GM12878 (cell line): ENCODE data around the gene MIAT. TPM values are rescaled to one million over a fixed set of nuclear protein-coding genes. Genes with fewer than 3 reads are reported as not detected.

Experiments used
- NFYB ChIP-seq: IDR thresholded peaks from 2 replicates; pipeline ENCODE4 v1.6.1; 2011; ENCODE audit warnings: low read depth, mild to moderate bottlenecking, low read length, improper control_type of control experiment, moderate library complexity; ENCODE audit not compliant: insufficient read depth
- RAD21 ChIP-seq: IDR thresholded peaks from 2 replicates; pipeline ENCODE4 v1.6.1; 2011; ENCODE audit warnings: mild to moderate bottlenecking, low read depth, low read length, moderate library complexity; ENCODE audit not compliant: insufficient read depth
- ZBED1 ChIP-seq: IDR thresholded peaks from 2 replicates; pipeline ENCODE4 v1.6.1; 2016; ENCODE audit warnings: borderline replicate concordance
- ZNF384 ChIP-seq: IDR thresholded peaks from 2 replicates; pipeline ENCODE4 v1.6.1; 2012; ENCODE audit warnings: low read depth, mild to moderate bottlenecking, low read length, improper control_type of control experiment, borderline replicate concordance
- polyA plus RNA-seq, 11 experiments: library from polyadenylated mRNA; depleted of rRNA in 4 of 11; unstranded in 6 of 11; stranded (reverse) in 5 of 11; fragments of >200 nt; fragmentation: Nextera tagmentation in 4 of 11; fragmentation: Illumina TruSeq in 1 of 11; extraction: Ambion mirVana in 4 of 11; extraction: Trizol in 1 of 11; gene quantifications; 1 replicate in 1 of 11; 2 replicates in 10 of 11; pipeline versions ENCODE4 v1.2.1 to v1.2.3, GENCODE V29; 2011 to 2016; ENCODE audit warnings: inconsistent platforms in 2 of 11, missing spikeins in 2 of 11, low read depth in 1 of 11
- total RNA-seq, 4 experiments: library from RNA; depleted of rRNA in 3 of 4; stranded (reverse); fragments of >200 nt in 3 of 4; fragmentation: Illumina TruSeq in 1 of 4; extraction: Trizol in 1 of 4; gene quantifications; 2 replicates each; pipeline versions ENCODE4 v1.2.1 to v1.2.3, GENCODE V29; 2013 to 2021
- TF ChIP-seq, protein P1 (sequence below): fragments of 450-650 bp; IDR thresholded peaks from 2 replicates; pipeline ENCODE4 v1.6.1; 2017; ENCODE audit warnings: mild to moderate bottlenecking, moderate library complexity
- TF ChIP-seq, protein P2 (sequence below): fragments of 450-650 bp; formaldehyde crosslinking; IDR thresholded peaks from 2 replicates; pipeline ENCODE4 v1.4.0; 2020; ENCODE audit warnings: mild to moderate bottlenecking, moderate library complexity

The MIAT gene
- total and polyA plus RNA-seq, 10 of the 15 experiments (the other 5 are each of a cell fraction or from before 2014, with no cell fraction given), result 0.39 to 13.7 (median 4.6) TPM

DNA sequence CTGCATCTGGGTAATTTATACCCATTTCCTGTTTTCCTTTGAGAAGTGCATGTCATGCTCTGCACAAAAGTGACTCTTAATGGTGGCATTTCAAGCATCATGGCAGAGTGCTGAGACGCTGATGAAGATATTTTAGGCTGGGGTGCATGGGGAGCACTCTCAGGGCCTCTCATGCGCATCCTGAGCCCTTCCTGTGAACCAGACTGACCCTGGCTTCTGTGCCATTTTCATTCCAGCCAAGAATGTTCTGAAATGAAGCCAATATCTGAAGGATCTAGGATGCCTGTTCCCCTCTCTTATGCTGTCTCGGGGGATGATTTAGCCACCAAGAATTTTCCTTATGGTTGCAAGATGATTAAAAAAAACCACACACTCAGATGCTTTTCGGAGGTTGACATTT lies 61.5 kb downstream of the MIAT start (continued):
- TF ChIP-seq, protein P1, sequence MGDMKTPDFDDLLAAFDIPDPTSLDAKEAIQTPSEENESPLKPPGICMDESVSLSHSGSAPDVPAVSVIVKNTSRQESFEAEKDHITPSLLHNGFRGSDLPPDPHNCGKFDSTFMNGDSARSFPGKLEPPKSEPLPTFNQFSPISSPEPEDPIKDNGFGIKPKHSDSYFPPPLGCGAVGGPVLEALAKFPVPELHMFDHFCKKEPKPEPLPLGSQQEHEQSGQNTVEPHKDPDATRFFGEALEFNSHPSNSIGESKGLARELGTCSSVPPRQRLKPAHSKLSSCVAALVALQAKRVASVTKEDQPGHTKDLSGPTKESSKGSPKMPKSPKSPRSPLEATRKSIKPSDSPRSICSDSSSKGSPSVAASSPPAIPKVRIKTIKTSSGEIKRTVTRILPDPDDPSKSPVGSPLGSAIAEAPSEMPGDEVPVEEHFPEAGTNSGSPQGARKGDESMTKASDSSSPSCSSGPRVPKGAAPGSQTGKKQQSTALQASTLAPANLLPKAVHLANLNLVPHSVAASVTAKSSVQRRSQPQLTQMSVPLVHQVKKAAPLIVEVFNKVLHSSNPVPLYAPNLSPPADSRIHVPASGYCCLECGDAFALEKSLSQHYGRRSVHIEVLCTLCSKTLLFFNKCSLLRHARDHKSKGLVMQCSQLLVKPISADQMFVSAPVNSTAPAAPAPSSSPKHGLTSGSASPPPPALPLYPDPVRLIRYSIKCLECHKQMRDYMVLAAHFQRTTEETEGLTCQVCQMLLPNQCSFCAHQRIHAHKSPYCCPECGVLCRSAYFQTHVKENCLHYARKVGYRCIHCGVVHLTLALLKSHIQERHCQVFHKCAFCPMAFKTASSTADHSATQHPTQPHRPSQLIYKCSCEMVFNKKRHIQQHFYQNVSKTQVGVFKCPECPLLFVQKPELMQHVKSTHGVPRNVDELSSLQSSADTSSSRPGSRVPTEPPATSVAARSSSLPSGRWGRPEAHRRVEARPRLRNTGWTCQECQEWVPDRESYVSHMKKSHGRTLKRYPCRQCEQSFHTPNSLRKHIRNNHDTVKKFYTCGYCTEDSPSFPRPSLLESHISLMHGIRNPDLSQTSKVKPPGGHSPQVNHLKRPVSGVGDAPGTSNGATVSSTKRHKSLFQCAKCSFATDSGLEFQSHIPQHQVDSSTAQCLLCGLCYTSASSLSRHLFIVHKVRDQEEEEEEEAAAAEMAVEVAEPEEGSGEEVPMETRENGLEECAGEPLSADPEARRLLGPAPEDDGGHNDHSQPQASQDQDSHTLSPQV, result no peak
- TF ChIP-seq ZBED1 (no peak), RAD21 (no peak), ZNF384 (no peak), NFYB (no peak)
- TF ChIP-seq, protein P2, sequence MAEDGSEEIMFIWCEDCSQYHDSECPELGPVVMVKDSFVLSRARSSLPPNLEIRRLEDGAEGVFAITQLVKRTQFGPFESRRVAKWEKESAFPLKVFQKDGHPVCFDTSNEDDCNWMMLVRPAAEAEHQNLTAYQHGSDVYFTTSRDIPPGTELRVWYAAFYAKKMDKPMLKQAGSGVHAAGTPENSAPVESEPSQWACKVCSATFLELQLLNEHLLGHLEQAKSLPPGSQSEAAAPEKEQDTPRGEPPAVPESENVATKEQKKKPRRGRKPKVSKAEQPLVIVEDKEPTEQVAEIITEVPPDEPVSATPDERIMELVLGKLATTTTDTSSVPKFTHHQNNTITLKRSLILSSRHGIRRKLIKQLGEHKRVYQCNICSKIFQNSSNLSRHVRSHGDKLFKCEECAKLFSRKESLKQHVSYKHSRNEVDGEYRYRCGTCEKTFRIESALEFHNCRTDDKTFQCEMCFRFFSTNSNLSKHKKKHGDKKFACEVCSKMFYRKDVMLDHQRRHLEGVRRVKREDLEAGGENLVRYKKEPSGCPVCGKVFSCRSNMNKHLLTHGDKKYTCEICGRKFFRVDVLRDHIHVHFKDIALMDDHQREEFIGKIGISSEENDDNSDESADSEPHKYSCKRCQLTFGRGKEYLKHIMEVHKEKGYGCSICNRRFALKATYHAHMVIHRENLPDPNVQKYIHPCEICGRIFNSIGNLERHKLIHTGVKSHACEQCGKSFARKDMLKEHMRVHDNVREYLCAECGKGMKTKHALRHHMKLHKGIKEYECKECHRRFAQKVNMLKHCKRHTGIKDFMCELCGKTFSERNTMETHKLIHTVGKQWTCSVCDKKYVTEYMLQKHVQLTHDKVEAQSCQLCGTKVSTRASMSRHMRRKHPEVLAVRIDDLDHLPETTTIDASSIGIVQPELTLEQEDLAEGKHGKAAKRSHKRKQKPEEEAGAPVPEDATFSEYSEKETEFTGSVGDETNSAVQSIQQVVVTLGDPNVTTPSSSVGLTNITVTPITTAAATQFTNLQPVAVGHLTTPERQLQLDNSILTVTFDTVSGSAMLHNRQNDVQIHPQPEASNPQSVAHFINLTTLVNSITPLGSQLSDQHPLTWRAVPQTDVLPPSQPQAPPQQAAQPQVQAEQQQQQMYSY (CRISPR knock-in tag), result no peak
